WTC11 (cell line): Measurements from ENCODE around the gene COL18A1. TPM values are rescaled to one million over a fixed set of nuclear protein-coding genes. Genes with fewer than 3 reads are reported as not detected.

Source experiments
- ATAC-seq: fragments of 200-7000 bp; cut with Tn5 transposase; 2 replicates; pipeline ENCODE4 v1.10.0; 2021; ENCODE audit warnings: mild to moderate bottlenecking, moderate library complexity
- CTCF ChIA-PET: fragments of 300-600 bp; sonication (Branson Sonifier 250); formaldehyde crosslinking; loops from one replicate; lab custom pipeline; 2021; ENCODE audit warnings: antibody characterized with exemption; lab: Charles Lee
- POLR2A ChIA-PET: fragments of 350-600 bp; sonication (Branson Sonifier 250); formaldehyde crosslinking; loops from one replicate; lab custom pipeline; 2021; ENCODE audit warnings: antibody characterized with exemption; lab: Charles Lee
- DNase-seq: peaks from one replicate; pipeline ENCODE4 v3.0.0; 2021; ENCODE audit warnings: low spot score
- H3K27ac Mint-ChIP-seq: 2 replicates; pipeline ENCODE4 v1.8.0; 2021; ENCODE audit warnings: mixed read lengths
- H3K27me3 Mint-ChIP-seq: 2 replicates; pipeline ENCODE4 v1.8.0; 2021; ENCODE audit warnings: low read depth, mild to moderate bottlenecking, moderate library complexity, mixed read lengths
- H3K36me3 Mint-ChIP-seq: 2 replicates; pipeline ENCODE4 v1.8.0; 2021; ENCODE audit warnings: mixed read lengths
- H3K4me1 Mint-ChIP-seq: 2 replicates; pipeline ENCODE4 v1.8.0; 2022; ENCODE audit warnings: mixed read lengths
- H3K4me3 Mint-ChIP-seq: 2 replicates; pipeline ENCODE4 v1.8.0; 2021; ENCODE audit warnings: mild to moderate bottlenecking, moderate library complexity, mixed read lengths
- H3K9me3 Mint-ChIP-seq: 2 replicates; pipeline ENCODE4 v1.8.0; 2021; ENCODE audit warnings: mixed read lengths
- CDX4 ChIP-seq: fragments of 250-450 bp; sonication (Bioruptor Pico); IDR thresholded peaks from 2 replicates; pipeline ENCODE4 v1.9.0; 2021; ENCODE audit warnings: moderate library complexity, mild to moderate bottlenecking, inconsistent platforms, borderline replicate concordance
- CREB1 ChIP-seq: sonication (generic); formaldehyde crosslinking; IDR thresholded peaks from 2 replicates; pipeline ENCODE4 v1.8.0; 2023; ENCODE audit warnings: mild to moderate bottlenecking, missing genetic modification reagents
- ELF4 ChIP-seq: sonication (generic); formaldehyde crosslinking; IDR thresholded peaks from 2 replicates; pipeline ENCODE4 v1.8.1; 2022; ENCODE audit warnings: low read depth, mild to moderate bottlenecking, moderate library complexity, missing genetic modification reagents
- ESRRA ChIP-seq: sonication (generic); formaldehyde crosslinking; IDR thresholded peaks from 2 replicates; pipeline ENCODE4 v1.8.1; 2022; ENCODE audit warnings: mild to moderate bottlenecking, missing genetic modification reagents, borderline replicate concordance
- FOXJ3 ChIP-seq: sonication (generic); formaldehyde crosslinking; IDR thresholded peaks from 2 replicates; pipeline ENCODE4 v1.9.0; 2021; ENCODE audit warnings: missing genetic modification reagents, mild to moderate bottlenecking, borderline replicate concordance
- FOXP1 ChIP-seq: sonication (generic); formaldehyde crosslinking; IDR thresholded peaks from 2 replicates; pipeline ENCODE4 v1.8.0; 2022; ENCODE audit warnings: missing genetic modification reagents, mild to moderate bottlenecking, moderate library complexity, borderline replicate concordance
- GTF2I ChIP-seq: fragments of 250-450 bp; sonication (Bioruptor Pico); conservative IDR thresholded peaks from 2 replicates; pipeline ENCODE4 v1.4.0; 2021; ENCODE audit warnings: mild to moderate bottlenecking
- IRF1 ChIP-seq: sonication (generic); formaldehyde crosslinking; IDR thresholded peaks from 2 replicates; pipeline ENCODE4 v1.8.0; 2023; ENCODE audit warnings: missing genetic modification reagents
- JUN ChIP-seq: sonication (generic); formaldehyde crosslinking; IDR thresholded peaks from 2 replicates; pipeline ENCODE4 v1.8.0; 2023; ENCODE audit warnings: mild to moderate bottlenecking, missing genetic modification reagents
- MLX ChIP-seq: sonication (generic); formaldehyde crosslinking; IDR thresholded peaks from 2 replicates; pipeline ENCODE4 v1.8.1; 2023; ENCODE audit warnings: mild to moderate bottlenecking, missing genetic modification reagents, moderate library complexity
- MYBL2 ChIP-seq: sonication (generic); formaldehyde crosslinking; IDR thresholded peaks from 2 replicates; pipeline ENCODE4 v1.8.1; 2023; ENCODE audit warnings: mild to moderate bottlenecking, moderate library complexity, missing genetic modification reagents
- NFATC4 ChIP-seq: fragments of 250-450 bp; sonication (Bioruptor Pico); IDR thresholded peaks from 2 replicates; pipeline ENCODE4 v1.9.0; 2021; ENCODE audit warnings: mild to moderate bottlenecking
- NFYB ChIP-seq: sonication (generic); formaldehyde crosslinking; conservative IDR thresholded peaks from 2 replicates; pipeline ENCODE4 v1.8.0; 2022; ENCODE audit warnings: low read depth, missing genetic modification reagents
- PRDM15 ChIP-seq: sonication (generic); formaldehyde crosslinking; IDR thresholded peaks from 2 replicates; pipeline ENCODE4 v1.8.0; 2022; ENCODE audit warnings: missing genetic modification reagents
- PRRX2 ChIP-seq: fragments of 250-450 bp; sonication (Bioruptor Pico); IDR thresholded peaks from 2 replicates; pipeline ENCODE4 v1.8.0; 2021; ENCODE audit warnings: mild to moderate bottlenecking
- SP1 ChIP-seq: sonication (generic); formaldehyde crosslinking; conservative IDR thresholded peaks from 2 replicates; pipeline ENCODE4 v1.8.1; 2022; ENCODE audit warnings: missing genetic modification reagents
- TEAD4 ChIP-seq: sonication (generic); formaldehyde crosslinking; IDR thresholded peaks from 2 replicates; pipeline ENCODE4 v1.8.0; 2022; ENCODE audit warnings: mild to moderate bottlenecking, missing genetic modification reagents
- USF2 ChIP-seq: sonication (generic); formaldehyde crosslinking; IDR thresholded peaks from 2 replicates; pipeline ENCODE4 v1.8.1; 2023; ENCODE audit warnings: mild to moderate bottlenecking, missing genetic modification reagents, moderate library complexity
- ZBTB43 ChIP-seq: sonication (generic); formaldehyde crosslinking; IDR thresholded peaks from 2 replicates; pipeline ENCODE4 v1.8.1; 2023; ENCODE audit warnings: mild to moderate bottlenecking, missing genetic modification reagents
- ZMAT4 ChIP-seq: fragments of 250-450 bp; sonication (Bioruptor Pico); IDR thresholded peaks from 2 replicates; pipeline ENCODE4 v1.9.0; 2021; ENCODE audit warnings: mild to moderate bottlenecking
- ZNF121 ChIP-seq: sonication (generic); formaldehyde crosslinking; IDR thresholded peaks from 2 replicates; pipeline ENCODE4 v1.8.0; 2023; ENCODE audit warnings: missing genetic modification reagents
- ZNF219 ChIP-seq: sonication (generic); formaldehyde crosslinking; IDR thresholded peaks from 2 replicates; pipeline ENCODE4 v1.8.0; 2023; ENCODE audit warnings: missing genetic modification reagents, mild to moderate bottlenecking, borderline replicate concordance
- ZNF416 ChIP-seq: fragments of 250-450 bp; sonication (Bioruptor Pico); IDR thresholded peaks from 2 replicates; pipeline ENCODE4 v1.9.0; 2021; ENCODE audit warnings: mild to moderate bottlenecking, inconsistent platforms
- ZNF425 ChIP-seq: fragments of 250-450 bp; sonication (Bioruptor Pico); conservative IDR thresholded peaks from 2 replicates; pipeline ENCODE4 v1.9.0; 2021; ENCODE audit warnings: mild to moderate bottlenecking
- ZNF671 ChIP-seq: fragments of 250-450 bp; sonication (Bioruptor Pico); IDR thresholded peaks from 2 replicates; pipeline ENCODE4 v1.8.0; 2021; ENCODE audit warnings: mild to moderate bottlenecking
- total RNA-seq: library from RNA; stranded (reverse); gene quantifications from 3 replicates; pipeline ENCODE4 v1.2.3, GENCODE V29; 2021

The COL18A1 gene
- total RNA-seq, 1 experiment from 2014 or later, result 231 TPM

GRCh38 chr21:45457161-45457831 lies 52.3 kb downstream of the COL18A1 start:
- TF ChIP-seq PRRX2 (CRISPR knock-in tag) (no peak), MYBL2 (no peak), FOXP1 (CRISPR knock-in tag) (no peak), ZNF121 (CRISPR knock-in tag) (no peak), ZBTB43 (CRISPR knock-in tag) (no peak), SP1 (CRISPR knock-in tag) (no peak), GTF2I (CRISPR knock-in tag) (no peak), ZMAT4 (CRISPR knock-in tag) (no peak), USF2 (no peak), IRF1 (CRISPR knock-in tag) (no peak), TEAD4 (CRISPR knock-in tag) (no peak), MLX (CRISPR knock-in tag) (no peak), NFATC4 (no peak)
- POLR2A ChIA-PET, result no interaction called here
- Mint-ChIP-seq H3K27me3 (no peaks in the 10 kb centered on the region), H3K9me3 (peaks cover 20% of the 10 kb centered on the region), H3K4me1 (peaks cover 19% of the 10 kb centered on the region), H3K27ac (no peak overlapping the region), H3K4me3 (no peak overlapping the region), H3K36me3 (peaks cover 27% of the 10 kb centered on the region)
- CTCF ChIA-PET, result interaction anchor here (0.8 kb wide), 1 partner anchor 169 kb away, joined by 4 read pairs; no protein-coding TSS in a partner anchor
- DNase-seq, result no peak
- ATAC-seq, result no peak

- ATAC-seq (no peak), DNase-seq (no peak)
- peaks cover 23% of the 10 kb centered on the region for H3K4me1 Mint-ChIP-seq
- ChIA-PET POLR2A (no interaction called here), CTCF (interaction anchor here (0.8 kb wide), 1 partner anchor 170 kb away, joined by 4 read pairs; no protein-coding TSS in a partner anchor)
- H3K4me3 Mint-ChIP-seq, result no peak overlapping the region
- H3K27me3 Mint-ChIP-seq, result no peaks in the 10 kb centered on the region
- peaks cover 18% of the 10 kb centered on the region for H3K9me3 Mint-ChIP-seq
- H3K36me3 Mint-ChIP-seq, result peaks cover 26% of the 10 kb centered on the region
- no peak overlapping the region for H3K27ac Mint-ChIP-seq
- TF ChIP-seq NFYB (CRISPR knock-in tag) (no peak), ZNF219 (CRISPR knock-in tag) (no peak), NFATC4 (no peak), ESRRA (CRISPR knock-in tag) (no peak), FOXJ3 (CRISPR knock-in tag) (no peak), ZNF671 (no peak), JUN (no peak), MYBL2 (no peak), CDX4 (no peak), ZNF425 (no peak), ZMAT4 (CRISPR knock-in tag) (no peak), CREB1 (CRISPR knock-in tag) (no peak), FOXP1 (CRISPR knock-in tag) (no peak), PRDM15 (CRISPR knock-in tag) (no peak), ZNF416 (no peak), ELF4 (CRISPR knock-in tag) (no peak)
These were observed 52.8 kb downstream of the COL18A1 start for GRCh38 chr21:45457832-45458172.
